NCI-H345 (cell line): ENCODE results near the gene TMEM141.
A peak's percentile ranks its signal among the peaks of the same experiment; 100 is the strongest.
"Not testable (repeated sequence)": the region's sequence is repeated elsewhere in the genome, so short reads cannot be mapped to it uniquely, and the experiment has no call there.

Experiments
- DNase-seq: peaks from one replicate; lab custom pipeline; 2025; lab: John Stamatoyannopoulos, UW

The TMEM141 gene

DNA sequence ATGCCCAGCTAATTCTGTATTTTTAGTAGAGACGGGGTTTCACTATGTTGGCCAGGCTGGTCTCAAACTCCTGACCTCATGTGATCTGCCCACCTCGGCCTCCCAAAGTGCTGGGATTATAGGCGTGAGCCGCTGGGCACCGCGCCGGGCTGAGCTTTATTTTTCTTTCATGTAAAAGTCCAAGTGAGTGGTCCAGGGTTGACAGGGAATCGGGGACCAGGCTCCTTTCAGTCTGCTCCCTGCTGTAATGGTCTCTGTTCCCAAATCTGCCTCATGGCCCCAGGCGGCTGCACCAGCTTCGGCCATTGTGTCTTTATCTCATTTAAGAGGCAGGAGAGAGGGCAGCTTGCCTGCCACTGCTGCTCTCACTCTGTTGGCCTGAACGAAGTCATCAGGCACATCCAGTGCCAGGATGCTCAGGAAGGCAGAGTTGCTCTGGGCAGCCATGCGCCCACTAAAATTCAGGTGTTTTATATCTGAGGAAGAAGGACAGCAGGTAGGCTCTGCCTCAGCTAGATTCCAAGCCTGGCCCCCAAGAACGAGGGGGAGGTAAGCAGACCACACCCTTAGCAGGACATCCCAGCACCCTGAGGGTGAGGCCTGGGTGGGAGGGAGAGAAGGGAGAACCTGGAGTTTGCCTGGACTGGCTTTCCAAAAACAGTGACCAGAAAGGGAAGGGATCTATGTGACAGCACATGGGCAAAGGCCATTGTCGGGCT is 3.3 kb downstream of the TMEM141 start:
- no peak for DNase-seq

DNA sequence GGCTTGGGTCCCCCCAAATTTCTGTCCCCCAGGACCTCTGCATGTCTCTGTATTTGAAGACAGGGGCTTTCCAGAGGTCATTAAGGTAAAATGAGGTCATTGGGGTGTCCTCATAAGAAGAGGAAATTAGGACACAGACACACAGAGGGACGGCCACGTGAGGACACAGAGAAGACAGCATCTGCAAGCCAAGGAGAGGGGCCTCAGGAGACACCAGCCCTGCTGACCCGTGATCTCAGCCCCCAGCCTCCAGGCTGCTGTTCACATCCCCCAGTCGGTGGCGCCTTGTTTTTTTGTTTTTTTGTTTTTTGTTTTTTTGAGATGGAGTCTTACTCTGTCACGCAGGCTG is 3.8 kb downstream of the TMEM141 start:
- no peak for DNase-seq

DNA sequence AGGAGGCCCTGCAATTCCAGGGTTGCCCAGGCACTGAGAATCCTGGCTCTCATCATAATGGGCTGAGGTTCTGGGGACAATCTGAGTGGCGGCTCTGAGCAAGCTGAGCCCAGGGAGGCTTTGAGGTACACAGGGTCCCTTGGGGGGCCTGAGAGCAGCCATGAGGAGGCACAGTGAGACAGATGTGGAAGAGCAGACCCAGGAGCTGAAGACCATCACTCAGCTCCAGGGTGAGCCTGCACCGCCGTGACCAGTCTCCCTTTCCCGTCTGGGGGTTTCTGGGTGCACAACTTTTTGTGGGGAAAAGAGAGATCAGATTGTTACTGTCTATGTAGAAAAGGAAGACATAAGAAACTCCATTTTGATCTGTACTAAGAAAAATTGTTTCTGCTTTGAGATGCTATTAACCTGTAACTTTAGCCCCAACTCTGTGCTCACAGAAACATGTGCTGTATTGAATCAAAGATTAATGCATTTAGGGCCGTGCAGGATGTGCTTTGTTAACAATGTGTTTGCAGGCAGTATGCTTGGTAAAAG is 5.2 kb downstream of the TMEM141 start, which contains the start of gene CCDC183:
TSS of gene CCDC183 (plus strand) at position 101 of the 537 bp plus-strand sequence. CDS start at position 161, 60 bp downstream.
- no peak for DNase-seq

DNA sequence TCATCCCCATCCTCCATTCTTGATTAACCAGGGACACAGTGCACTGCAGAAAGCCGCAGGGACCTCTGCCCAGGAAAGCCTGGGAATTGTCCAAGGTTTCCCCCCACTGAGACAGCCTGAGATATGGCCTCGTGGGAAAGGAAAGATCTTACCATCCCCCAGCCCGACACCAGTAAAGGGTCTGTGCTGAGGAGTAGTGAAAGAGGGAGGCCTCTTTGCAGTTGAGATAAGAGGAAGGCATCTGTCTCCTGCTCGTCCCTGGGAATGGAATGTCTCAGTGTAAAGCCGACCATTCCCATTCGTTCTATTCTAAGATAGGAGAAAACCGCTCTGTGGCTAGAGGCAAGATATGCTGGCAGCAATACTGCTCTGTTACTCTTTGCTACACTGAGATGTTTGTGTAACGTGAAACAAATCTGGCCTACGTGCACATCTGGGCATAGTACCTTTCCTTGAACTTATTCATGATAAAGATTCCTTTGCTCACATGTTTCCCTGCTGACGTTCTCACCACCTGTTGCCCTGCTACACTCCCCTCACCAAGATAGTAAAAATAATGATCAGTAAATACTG is 5.7 kb downstream of the TMEM141 start:
- not testable (repeated sequence) for DNase-seq

DNA sequence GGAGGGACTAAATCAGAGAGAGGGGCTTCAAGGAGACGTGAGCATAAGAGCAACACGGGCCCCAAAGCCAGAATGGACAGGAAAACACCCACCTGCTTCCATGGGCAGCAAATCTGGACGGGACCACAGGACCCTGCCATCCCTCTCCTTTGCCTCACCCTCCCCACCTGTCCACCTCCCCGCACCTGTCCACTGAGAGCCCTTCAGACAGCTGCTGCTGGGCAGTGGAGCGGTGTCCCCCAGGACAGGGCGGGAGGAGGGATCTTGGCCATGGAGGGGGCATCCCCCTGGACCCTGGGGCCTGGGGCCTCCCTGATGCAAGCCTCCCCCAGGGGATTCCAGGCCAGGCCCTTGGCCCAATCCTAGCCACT is 7.5 kb downstream of the TMEM141 start:
- no peak for DNase-seq

DNA sequence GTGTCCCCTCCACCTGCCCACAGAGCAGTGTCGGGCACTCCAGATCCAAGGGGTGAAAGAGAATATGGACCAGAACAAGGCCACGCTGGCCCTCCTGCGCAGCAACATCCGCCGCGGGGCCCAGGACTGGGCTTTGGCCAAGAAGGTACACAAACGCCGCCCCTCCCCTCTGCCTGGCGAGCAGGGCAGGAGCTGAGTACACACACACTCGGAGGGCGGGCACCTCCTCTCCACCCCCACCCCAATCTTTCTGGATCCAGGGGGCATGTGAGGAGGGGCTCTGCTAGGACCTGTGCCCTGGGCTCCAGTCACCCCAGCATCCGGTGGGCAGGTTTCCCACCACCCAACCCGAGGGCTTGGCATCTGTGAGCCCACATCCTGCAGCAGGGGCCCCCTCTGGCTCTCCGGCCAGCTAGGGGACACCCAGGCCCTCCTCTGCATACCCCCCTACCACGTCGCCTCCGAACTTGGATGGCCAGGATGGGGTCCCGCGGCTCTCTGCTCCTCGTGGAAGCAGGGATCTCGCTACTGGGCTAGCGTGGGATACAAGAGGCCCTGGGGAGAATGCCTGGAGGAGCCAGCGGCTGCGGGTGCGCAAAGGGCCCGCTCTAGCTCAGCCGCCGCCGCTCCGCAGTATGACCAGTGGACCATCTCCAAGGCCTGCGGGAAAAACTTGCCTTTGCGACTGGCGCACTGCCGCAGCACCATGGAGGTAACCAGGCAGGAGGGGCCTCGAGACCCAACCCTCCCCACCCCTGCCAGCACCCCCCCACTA is 8.1 kb downstream of the TMEM141 start:
- peak; percentile 60 for DNase-seq

DNA sequence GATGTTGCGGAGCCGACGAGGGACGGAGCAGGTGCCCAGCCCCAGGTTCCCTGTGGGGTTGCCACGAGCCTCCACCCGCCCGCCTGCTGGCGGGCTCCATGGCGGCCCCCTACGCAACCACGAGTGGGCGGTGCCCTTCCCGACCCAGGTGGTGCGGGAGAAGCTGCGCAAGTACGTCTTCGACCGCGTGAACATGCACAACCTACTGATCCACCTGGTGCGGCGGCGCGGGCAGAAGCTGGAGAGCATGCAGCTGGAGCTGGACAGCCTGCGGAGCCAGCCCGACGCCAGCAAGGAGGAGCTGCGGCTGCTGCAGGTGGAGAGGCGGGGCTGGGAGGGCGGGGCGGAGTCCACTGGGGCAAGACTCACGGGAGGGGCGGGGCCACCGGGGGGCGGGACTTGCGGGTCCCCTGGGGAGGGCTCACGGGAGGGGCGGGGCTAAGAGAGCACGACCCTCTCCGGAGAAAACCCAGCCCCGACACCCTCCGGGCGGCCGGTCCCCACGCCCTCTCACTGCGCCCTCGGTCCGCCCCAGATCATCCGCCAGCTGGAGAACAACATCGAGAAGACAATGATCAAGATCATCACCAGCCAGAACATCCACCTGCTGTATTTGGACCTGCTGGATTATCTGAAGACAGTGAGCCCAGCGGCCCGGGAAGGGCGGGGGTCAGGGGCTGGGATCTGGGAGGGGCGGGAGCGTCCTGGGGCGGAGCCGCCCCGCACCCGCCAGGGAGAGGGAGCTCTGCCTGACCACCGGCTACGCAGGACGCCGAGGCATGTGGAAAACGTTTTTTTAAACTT is 8.9 kb downstream of the TMEM141 start:
- DNase-seq = peak; percentile 93

DNA sequence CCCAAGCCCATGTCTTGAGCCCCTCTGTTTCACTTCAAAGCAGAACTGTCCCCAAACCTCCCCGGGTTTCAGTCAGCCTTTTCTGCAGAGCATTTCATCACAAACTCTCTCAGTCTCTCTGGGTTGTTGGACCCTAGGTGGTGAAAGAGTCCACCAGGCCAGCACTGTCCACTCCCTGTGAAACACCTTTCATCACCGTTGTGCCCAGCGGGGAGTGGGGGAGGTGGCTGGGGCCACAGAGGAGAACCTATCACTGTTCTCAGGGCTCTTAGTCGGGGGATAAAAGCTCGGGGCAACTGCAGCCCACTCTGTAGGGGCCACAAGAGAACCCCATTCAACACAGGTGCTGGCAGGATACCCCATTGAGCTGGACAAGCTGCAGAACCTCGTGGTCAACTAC is 11.2 kb downstream of the TMEM141 start:
- DNase-seq = no peak

DNA sequence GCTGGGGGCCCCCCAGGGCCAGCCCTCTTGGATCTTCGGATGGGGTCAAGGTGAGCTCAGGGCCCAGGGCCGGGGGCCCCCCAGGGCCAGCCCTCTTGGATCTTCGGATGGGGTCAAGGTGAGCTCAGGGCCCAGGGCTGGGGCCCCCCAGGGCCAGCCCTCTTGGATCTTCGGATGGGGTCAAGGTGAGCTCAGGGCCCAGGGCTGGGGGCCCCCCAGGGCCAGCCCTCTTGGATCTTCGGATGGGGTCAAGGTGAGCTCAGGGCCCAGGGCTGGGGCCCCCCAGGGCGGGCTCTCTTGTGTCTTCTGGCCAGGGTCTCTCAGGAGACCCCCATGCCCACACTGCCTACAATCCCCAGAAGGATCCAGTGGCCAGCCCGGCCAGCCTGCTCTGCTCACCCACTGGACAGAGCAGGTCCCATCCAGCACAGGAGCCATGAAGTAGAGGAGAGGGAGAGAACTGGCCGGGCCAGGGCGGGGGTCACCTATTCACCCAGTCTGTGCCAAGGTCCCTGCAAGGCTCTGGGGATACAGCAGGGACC is 11.9 kb downstream of the TMEM141 start:
- not testable (repeated sequence) for DNase-seq

DNA sequence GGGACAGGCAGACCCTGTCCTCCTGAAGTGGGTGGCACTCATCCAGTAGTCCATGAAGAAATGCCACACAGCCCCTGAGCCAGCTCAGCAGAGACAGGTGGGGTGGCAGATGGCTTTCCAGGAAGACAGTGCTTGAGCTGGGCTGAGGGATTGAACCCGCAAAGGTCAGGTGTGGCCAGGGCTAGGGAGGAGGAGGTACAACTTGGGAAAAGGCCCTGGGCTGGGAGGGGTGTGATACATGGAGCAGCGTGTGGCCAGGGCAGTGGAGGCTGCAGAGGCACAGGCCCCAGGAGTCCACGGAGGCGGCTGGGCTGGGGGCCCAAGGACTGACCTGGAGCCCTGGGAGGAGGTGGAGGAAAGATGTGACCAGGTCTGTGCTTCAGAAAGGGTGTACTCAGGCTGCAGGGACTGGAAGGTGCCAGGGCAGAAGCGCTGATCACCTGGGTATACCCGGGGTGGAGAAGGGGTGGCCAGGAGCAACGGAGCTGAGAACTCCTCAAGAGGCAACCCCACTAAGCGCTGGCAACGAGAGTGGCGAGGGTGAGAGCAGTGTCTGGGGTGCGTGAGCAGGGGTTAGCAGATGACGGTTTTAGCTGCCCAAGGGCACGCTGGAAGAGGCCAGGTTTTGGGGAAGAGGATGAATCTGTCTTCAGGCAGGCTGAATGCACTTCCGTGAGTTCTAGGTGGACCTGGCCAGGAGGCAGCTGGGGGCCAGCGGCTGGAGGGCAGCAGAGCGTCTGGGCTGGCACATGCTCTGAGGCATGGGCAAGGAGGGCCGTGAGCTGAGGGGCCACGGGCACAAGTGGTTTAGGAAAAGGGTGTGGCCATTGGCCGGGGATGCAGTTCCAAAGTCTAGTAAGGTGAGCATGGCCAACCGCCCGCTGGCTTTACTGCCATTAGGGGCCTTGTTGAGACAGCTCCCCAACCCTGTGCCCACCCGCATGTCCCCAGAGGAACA is 12.7 kb downstream of the TMEM141 start:
- DNase-seq = no peak

DNA sequence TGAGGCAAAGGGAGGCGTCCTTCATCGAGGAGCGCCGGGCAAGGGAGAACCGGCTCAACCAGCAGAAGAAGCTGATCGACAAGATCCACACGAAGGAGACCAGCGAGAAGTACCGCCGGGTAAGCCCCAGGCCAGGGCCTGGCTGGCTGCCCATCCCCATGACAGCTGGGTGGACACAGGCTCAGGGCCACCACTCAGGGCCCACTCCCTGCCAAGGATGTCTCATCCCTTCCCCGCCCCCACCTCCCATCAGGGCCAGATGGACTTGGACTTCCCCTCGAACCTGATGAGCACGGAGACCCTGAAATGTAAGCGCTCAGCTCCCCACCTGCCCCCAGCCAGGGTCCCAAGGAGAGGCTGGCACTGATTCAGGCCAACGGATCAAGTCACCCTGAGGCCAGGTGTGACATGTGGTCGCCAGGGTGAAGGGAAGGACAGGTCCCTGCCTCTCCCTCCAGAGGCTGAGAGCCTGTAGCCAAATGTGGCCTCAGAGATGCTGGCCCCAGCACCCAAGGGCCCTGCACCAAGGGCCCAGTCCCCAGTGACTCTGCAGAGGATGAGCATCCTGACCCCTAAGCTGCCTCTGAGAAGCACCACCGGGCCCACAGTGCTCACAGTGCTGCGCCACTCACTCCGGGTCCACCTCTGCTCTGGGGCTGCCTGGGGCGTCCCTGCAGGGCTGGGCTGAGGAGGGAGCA is 13.5 kb downstream of the TMEM141 start:
- DNase-seq = no peak

DNA sequence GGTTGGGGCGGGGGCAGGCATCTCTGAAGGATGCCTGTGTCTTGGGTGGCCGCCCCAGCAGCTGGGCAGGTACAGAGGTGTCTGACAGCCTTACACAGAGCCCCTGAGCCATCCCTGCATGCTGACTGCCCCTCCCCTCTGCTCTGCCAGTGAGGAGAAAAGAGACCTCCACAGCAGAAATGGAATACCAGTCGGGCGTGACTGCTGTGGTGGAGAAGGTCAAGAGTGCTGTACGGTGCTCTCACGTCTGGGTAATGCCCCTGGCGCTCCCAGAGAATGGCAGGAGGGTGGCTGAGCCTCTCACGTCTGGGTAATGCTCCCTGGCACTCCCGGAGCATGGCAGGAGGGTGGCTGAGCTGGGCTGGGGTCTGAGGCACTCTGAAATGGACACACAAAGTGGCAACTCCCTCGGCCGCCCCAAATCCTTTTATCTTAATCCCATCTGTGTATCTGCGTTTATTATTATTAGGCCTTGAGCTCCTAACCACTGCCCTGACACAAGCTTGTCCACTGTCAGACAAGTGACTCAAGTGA is 14.1 kb downstream of the TMEM141 start:
- no peak for DNase-seq

DNA sequence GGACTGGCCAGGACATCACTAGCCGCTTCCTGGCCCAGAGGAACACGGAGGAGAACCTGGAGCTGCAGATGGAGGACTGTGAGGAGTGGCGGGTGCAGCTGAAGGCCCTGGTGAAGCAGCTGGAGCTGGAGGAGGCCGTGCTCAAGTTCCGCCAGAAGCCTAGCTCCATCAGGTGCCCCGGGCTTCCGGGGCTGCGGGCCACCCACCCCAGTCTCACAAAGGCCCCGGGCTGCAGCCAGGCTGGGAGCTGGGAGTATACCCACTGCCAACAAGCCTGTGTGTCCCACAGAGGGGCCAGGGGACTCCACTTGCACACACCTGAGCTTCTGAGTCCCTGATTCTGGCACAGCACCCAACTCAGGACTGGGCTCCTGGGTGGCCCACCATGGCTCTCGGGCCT is 14.9 kb downstream of the TMEM141 start:
- DNase-seq = no peak

DNA sequence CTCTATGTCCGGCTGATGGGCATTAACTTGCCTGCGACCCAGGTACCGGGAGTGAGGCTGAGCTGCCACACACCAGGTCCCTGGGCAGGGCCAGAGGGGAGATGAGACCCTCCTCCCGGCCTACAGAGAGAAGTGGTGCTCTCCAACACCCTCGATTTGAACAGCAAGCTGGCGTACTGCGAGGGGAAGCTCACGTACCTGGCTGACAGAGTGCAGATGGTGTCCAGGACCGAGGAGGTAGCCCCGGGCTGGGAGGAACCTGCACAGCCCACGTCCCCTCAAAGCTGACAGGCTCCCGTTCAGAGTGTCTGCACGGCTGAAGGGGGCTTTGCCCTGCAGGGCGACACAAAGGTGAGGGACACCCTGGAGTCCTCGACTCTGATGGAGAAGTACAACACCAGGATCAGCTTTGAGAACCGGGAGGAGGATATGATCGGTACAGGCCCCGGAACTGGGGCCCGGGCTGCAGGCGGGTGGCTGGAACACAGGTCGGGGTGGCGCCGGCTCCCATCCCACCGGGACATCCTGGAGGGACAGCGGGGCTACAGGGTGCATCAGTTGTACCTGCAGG is 15.6 kb downstream of the TMEM141 start:
- no peak for DNase-seq

DNA sequence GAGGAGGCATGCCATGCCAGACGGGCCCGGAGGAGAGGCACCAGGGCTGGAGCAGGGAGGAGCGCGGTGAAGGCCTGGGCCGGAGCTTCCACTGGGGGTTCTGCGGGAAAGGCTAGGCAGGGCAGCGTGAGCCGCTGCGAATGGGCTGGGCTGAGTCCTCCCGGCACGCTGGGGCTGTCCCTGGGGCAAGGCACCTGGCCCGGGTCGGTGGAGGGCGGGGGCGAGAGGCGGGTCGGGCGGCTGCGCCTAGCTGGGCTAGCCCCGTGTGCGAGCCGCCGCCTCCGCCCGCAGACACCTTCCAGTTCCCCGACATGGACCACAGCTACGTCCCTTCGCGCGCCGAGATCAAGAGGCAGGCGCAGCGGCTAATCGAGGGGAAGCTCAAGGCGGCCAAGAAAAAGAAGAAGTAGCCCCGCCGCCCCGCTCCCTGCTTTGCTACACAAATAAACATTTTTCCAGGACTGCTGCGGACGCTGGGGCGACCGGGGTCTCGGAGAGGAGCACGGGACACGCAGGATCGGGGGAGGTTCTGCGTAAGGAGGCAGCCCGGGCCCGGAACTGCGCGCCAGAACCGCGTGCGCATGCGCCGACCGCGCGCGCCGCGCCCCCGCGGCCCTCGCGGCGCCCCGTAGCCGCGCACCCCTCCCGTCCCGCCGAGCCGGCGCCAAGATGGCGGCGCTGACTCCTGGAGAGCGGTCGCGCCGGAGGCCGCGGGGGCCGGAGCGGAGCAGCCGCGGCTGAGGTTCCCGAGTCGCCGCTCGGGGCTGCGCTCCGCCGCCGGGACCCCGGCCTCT is 16.3 kb downstream of the TMEM141 start, which contains the start of gene RABL6:
TSS of gene RABL6 (plus strand) at position 668 of the 794 bp plus-strand sequence. CDS start 249 bp downstream, outside the sequence.
- peak; percentile 84 for DNase-seq

DNA sequence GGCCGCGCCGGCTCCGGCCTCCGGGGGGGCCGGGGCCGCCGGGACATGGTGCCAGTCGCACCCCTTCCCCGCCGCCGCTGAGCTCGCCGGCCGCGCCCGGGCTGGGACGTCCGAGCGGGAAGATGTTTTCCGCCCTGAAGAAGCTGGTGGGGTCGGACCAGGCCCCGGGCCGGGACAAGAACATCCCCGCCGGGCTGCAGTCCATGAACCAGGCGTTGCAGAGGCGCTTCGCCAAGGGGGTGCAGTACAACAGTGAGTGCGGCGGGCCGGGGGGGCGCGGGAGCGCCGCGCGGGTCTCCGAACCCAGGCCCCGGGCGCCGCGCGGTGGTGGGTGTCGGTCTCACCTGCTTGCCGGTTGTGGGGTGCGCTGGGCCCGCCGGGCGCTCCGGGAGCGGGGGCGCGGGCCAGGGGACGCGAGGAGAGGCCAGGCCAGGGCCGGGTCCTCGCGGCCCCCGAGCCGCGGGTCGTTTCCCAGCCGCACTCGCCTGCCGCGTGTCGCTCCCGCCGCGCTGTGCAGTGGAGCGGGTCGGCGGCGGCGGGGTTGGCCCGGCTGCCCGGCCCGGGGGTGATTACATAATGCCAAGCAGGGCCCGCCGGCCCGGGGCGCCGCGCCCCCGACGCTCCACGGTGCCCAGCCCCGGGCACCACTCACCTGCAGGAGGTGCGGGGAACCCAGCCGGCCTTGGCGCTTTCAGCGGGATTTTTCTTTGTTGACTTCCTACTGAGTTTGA is 17.1 kb downstream of the TMEM141 start:
- peak; percentile 35 for DNase-seq

DNA sequence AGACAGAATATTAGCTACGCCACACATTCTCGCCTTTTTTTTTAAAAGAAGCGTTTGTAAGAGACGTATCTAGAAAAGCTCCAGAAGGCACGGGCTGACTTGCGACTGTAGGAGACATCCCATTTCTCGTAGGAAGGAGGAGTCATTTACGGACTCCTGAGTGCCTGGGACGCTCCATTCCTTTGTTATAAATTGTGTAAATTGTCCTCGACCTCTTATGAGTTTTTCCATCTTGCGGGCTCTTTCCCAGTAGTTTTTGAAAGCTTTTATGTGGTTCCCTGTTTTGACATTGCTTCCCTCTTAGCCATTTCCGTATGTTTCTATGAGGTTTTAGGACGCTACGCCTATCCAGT is 17.6 kb downstream of the TMEM141 start:
- DNase-seq = no peak
